H1 (cell line): ENCODE measurements around the gene ETV7. TPM values are rescaled to one million over a fixed set of nuclear protein-coding genes. Genes with fewer than 3 reads are reported as not detected.

ENCODE experiments used
- ASH2L ChIP-seq: fragments of 200-600, 300-600 bp; sonication (generic); IDR thresholded peaks from one replicate; pipeline ENCODE4 v1.7.1; 2017; ENCODE audit warnings: low read length
- E2F6 ChIP-seq: IDR thresholded peaks from 2 replicates; pipeline ENCODE4 v1.6.1; 2012; ENCODE audit warnings: inconsistent platforms
- EP300 ChIP-seq, 2 experiments: IDR thresholded peaks; 1 replicate in 1 of 2; 2 replicates in 1 of 2; pipeline ENCODE4 v1.6.1; 2011 to 2012; ENCODE audit warnings: low read depth in 2 of 2, low read length in 2 of 2, mild to moderate bottlenecking in 2 of 2, borderline replicate concordance in 1 of 2, inconsistent platforms in 1 of 2, moderate library complexity in 1 of 2
- MAFK ChIP-seq: IDR thresholded peaks from 2 replicates; pipeline ENCODE4 v1.6.1; 2012; ENCODE audit warnings: low read depth, mild to moderate bottlenecking, improper control_type of control experiment, low read length
- SUZ12 ChIP-seq: fragments of 200-600 bp; sonication (generic); IDR thresholded peaks from 2 replicates; pipeline ENCODE4 v1.6.1; 2012; ENCODE audit warnings: mild to moderate bottlenecking, inconsistent platforms, low read length, moderate library complexity, mixed read lengths
- TCF12 ChIP-seq: IDR thresholded peaks from 2 replicates; pipeline ENCODE4 v1.6.1; 2011; ENCODE audit warnings: low read depth, mild to moderate bottlenecking, low read length
- ZNF274 ChIP-seq: IDR thresholded peaks from 2 replicates; pipeline ENCODE4 v1.7.0; 2012; ENCODE audit warnings: low read length, borderline replicate concordance; ENCODE audit errors: extremely low read depth
- polyA plus RNA-seq, 7 experiments: library from polyadenylated mRNA; depleted of rRNA in 3 of 7; stranded (reverse) in 5 of 7; unstranded in 2 of 7; fragments of >200 nt in 5 of 7; fragments of 200-250 nt in 2 of 7; gene quantifications; 1 replicate in 5 of 7; 2 replicates in 1 of 7; 4 replicates in 1 of 7; pipeline versions ENCODE4 v1.2.1 to v1.2.3, GENCODE V29; 2011 to 2013; ENCODE audit warnings: missing spikeins in 2 of 7, mixed read lengths in 2 of 7
- total RNA-seq: library from RNA; stranded (reverse); fragmentation: NEBNext Ultra II Directional; extraction: Animal tissue kit (Norgen Biotek cat#: 25700); gene quantifications from 2 replicates; pipeline ENCODE4 v1.2.1, GENCODE V29; 2021

Gene ETV7
- total and polyA plus RNA-seq, 2 of the 8 experiments (the other 6 are each of a cell fraction or from before 2014, with no cell fraction given), result 0.54 to 2.4 TPM

- TF ChIP-seq EP300 (IDR thresholded peaks at IDR 0.05; ENCODE audit: borderline replicate concordance in 1 of 2, low read depth in 2 of 2, low read length in 2 of 2), result no peak
- peak; percentile 92 for TF ChIP-seq SUZ12
- TF ChIP-seq ASH2L, result peak; percentile 66
- no peak for TF ChIP-seq TCF12
- no peak for TF ChIP-seq ZNF274
- TF ChIP-seq MAFK, result no peak
- peak; percentile 66 for TF ChIP-seq E2F6
- TF ChIP-seq, all 59 proteins: peak for 6
These were observed at the start of gene ETV7 (continued) for GRCh38 chr6:36387440-36388303.
